Measurements from ENCODE around the gene INPP4B.

INPP4B gene

GRCh38 chr4:142428715-142429114 lies 417.4 kb downstream of the INPP4B start:
- TF ChIP-seq CTCF (IDR thresholded peaks at IDR 0.05; ENCODE audit: borderline replicate concordance, control extremely low read depth, extremely low read depth, insufficient read depth, missing control alignments), result no peak
- DNase-seq (ENCODE audit: low spot score), result no peak
- in situ Hi-C loops (cut with MboI; ENCODE audit: low sequenced_read_pairs, unreplicated experiment), result no loop called here

- in situ Hi-C loops (cut with MboI; ENCODE audit: low sequenced_read_pairs, unreplicated experiment), result no loop called here
Measured at GRCh38 chr4:142427456-142427855, 418.6 kb downstream of the INPP4B start.

GRCh38 chr4:142423861-142424260 lies 422.2 kb downstream of the INPP4B start:
- TF ChIP-seq CTCF (IDR thresholded peaks at IDR 0.05; ENCODE audit: borderline replicate concordance, control extremely low read depth, extremely low read depth, insufficient read depth, missing control alignments), result no peak

More at GRCh38 chr4:142427456-142427855, 418.6 kb downstream of the INPP4B start:
- no peak for DNase-seq (ENCODE audit: low spot score)
- TF ChIP-seq CTCF (IDR thresholded peaks at IDR 0.05; ENCODE audit: borderline replicate concordance, control extremely low read depth, extremely low read depth, insufficient read depth, missing control alignments), result no peak

GRCh38 chr4:142420311-142421095 lies 425.6 kb downstream of the INPP4B start:
- DNase-seq (ENCODE audit: low spot score), result no peak
- in situ Hi-C loops (cut with MboI; ENCODE audit: low sequenced_read_pairs, unreplicated experiment), result no loop called here
- TF ChIP-seq CTCF (IDR thresholded peaks at IDR 0.05; ENCODE audit: borderline replicate concordance, control extremely low read depth, extremely low read depth, insufficient read depth, missing control alignments), result no peak

More at GRCh38 chr4:142423861-142424260, 422.2 kb downstream of the INPP4B start:
- in situ Hi-C loops (cut with MboI; ENCODE audit: low sequenced_read_pairs, unreplicated experiment), result no loop called here
- DNase-seq (ENCODE audit: low spot score), result no peak

- TF ChIP-seq CTCF (IDR thresholded peaks at IDR 0.05; ENCODE audit: borderline replicate concordance, control extremely low read depth, extremely low read depth, insufficient read depth, missing control alignments), result no peak
- DNase-seq (ENCODE audit: low spot score), result no peak
- in situ Hi-C loops (cut with MboI; ENCODE audit: low sequenced_read_pairs, unreplicated experiment), result no loop called here
Measured at GRCh38 chr4:142419712-142420111, 426.4 kb downstream of the INPP4B start.

- in situ Hi-C loops (cut with MboI; ENCODE audit: low sequenced_read_pairs, unreplicated experiment), result no loop called here
Measured at GRCh38 chr4:142418697-142419096, 427.4 kb downstream of the INPP4B start.

More at GRCh38 chr4:142418697-142419096, 427.4 kb downstream of the INPP4B start:
- no peak for TF ChIP-seq CTCF (IDR thresholded peaks at IDR 0.05; ENCODE audit: borderline replicate concordance, control extremely low read depth, extremely low read depth, insufficient read depth, missing control alignments)
- DNase-seq (ENCODE audit: low spot score), result no peak
